HepG2 (cell line): ENCODE measurements around the gene FUT6. TPM values are rescaled to one million over a fixed set of nuclear protein-coding genes. Genes with fewer than 3 reads are reported as not detected.
A peak's percentile ranks its signal among the peaks of the same experiment; 100 is the strongest.

ENCODE experiments used
- ATAC-seq: fragments of 200-7000 bp; cut with Tn5 transposase; 3 replicates; pipeline ENCODE4 v1.9.1; 2020; ENCODE audit warnings: mild to moderate bottlenecking, moderate library complexity
- BruUV-seq: library from RNA; stranded (reverse); fragments of 400-500 nt; replicated peaks from 2 replicates; lab custom pipeline; 2021; lab: Mats Ljungman, UMichigan
- CTCF ChIA-PET: fragments of 300-600 bp; formaldehyde crosslinking; extraction: SDS; loops from one replicate; lab custom pipeline; 2021; ENCODE audit warnings: low total read pairs, inconsistent platforms, low intra/inter-chr PET ratio; lab: Yijun Ruan, JAX
- POLR2A ChIA-PET: fragments of 350-600 bp; sonication (Branson Sonifier 250); formaldehyde crosslinking; loops from one replicate; lab custom pipeline; 2020; ENCODE audit warnings: antibody characterized with exemption, inconsistent platforms; lab: Yijun Ruan, JAX
- DNase-seq: peaks from one replicate; pipeline ENCODE4 v3.0.0-alpha.2; 2015; ENCODE audit warnings: low spot score
- FAIRE-seq: peaks from 3 replicates; lab custom pipeline; 2011; peaks lifted over from hg19 to GRCh38; lab: Jason Lieb, UNC
- H2AFZ ChIP-seq: one replicate; pipeline ENCODE4 v1.6.1; 2011; ENCODE audit warnings: low read length, inconsistent platforms
- H3K27ac ChIP-seq: fragments of 300-600 bp; 3 replicates; pipeline ENCODE4 v1.8.0; 2011; ENCODE audit warnings: mixed run types, mild to moderate bottlenecking, mixed read lengths, low read length, inconsistent platforms; ENCODE audit not compliant: insufficient read depth; ENCODE audit errors: extremely low read length
- H3K27me3 ChIP-seq, 2 experiments: fragments of 200-600 bp in 1 of 2; 2 replicates in 1 of 2; 3 replicates in 1 of 2; pipeline versions ENCODE4 v1.6.0 to v1.8.0; 2011; ENCODE audit warnings: low read length in 2 of 2, mild to moderate bottlenecking in 2 of 2, moderate library complexity in 2 of 2, inconsistent platforms in 1 of 2; ENCODE audit not compliant: insufficient read depth in 2 of 2, control insufficient read depth in 1 of 2
- H3K36me3 ChIP-seq, 2 experiments: fragments of 200-600 bp in 1 of 2; replicated peaks in 1 of 2; 2 replicates in 1 of 2; 3 replicates in 1 of 2; pipeline versions ENCODE4 v1.5.1 to v1.8.0; 2011; ENCODE audit warnings: low read length in 2 of 2, inconsistent platforms in 1 of 2; ENCODE audit not compliant: insufficient read depth in 2 of 2, control insufficient read depth in 1 of 2
- H3K4me1 ChIP-seq: 2 replicates; pipeline ENCODE4 v1.5.1; 2012; ENCODE audit warnings: low read length, inconsistent platforms; ENCODE audit not compliant: insufficient read depth
- H3K4me2 ChIP-seq: 2 replicates; pipeline ENCODE4 v1.6.0; 2011; ENCODE audit warnings: low read depth, low read length, inconsistent platforms
- H3K4me3 ChIP-seq, 3 experiments: fragments of 200-600 bp in 1 of 3; sonication (generic), shearing (Covaris generic) in 1 of 3; replicated peaks in 1 of 3; 2 replicates each; pipeline ENCODE4 v1.5.1; 2011 to 2016; ENCODE audit warnings: low read length in 3 of 3, inconsistent platforms in 2 of 3, low read depth in 2 of 3, mild to moderate bottlenecking in 2 of 3, control low read depth in 1 of 3, mixed read lengths in 1 of 3; ENCODE audit not compliant: insufficient read depth in 1 of 3
- H3K79me2 ChIP-seq: one replicate; pipeline ENCODE4 v1.6.1; 2011; ENCODE audit warnings: low read length, inconsistent platforms; ENCODE audit not compliant: insufficient read depth
- H3K9ac ChIP-seq: 2 replicates; pipeline ENCODE4 v1.6.0; 2011; ENCODE audit warnings: mild to moderate bottlenecking, low read depth, low read length, inconsistent platforms; ENCODE audit not compliant: insufficient read depth
- H3K9me3 ChIP-seq: 2 replicates; pipeline ENCODE4 v1.5.1; 2012; ENCODE audit warnings: mild to moderate bottlenecking, low read length
- H4K20me1 ChIP-seq: 2 replicates; pipeline ENCODE4 v1.6.0; 2011; ENCODE audit warnings: inconsistent platforms, mild to moderate bottlenecking, low read length, moderate library complexity; ENCODE audit not compliant: insufficient read depth
- ARID2 ChIP-seq: sonication (generic); formaldehyde crosslinking; IDR thresholded peaks from 2 replicates; pipeline ENCODE4 v1.8.1; 2022; ENCODE audit warnings: mild to moderate bottlenecking, missing genetic modification reagents, borderline replicate concordance
- GABPA ChIP-seq, 2 experiments: IDR thresholded peaks; 2 replicates each; pipeline ENCODE4 v1.6.1; 2011 to 2016; ENCODE audit warnings: low read depth in 2 of 2, low read length in 1 of 2, missing biosample characterization in 1 of 2, missing genetic modification characterization in 1 of 2
- HDAC1 ChIP-seq: sonication (generic); formaldehyde crosslinking; IDR thresholded peaks from 2 replicates; pipeline ENCODE4 v1.5.1; 2020; ENCODE audit warnings: mild to moderate bottlenecking, missing genetic modification reagents
- IKZF1 ChIP-seq: fragments of 450-650 bp; IDR thresholded peaks from 2 replicates; pipeline ENCODE4 v1.7.1; 2016
- KDM1A ChIP-seq: IDR thresholded peaks from 2 replicates; pipeline ENCODE4 v1.6.1; 2016; ENCODE audit warnings: missing compliant biosample characterization
- KLF16 ChIP-seq, 2 experiments: sonication (generic) in 1 of 2; formaldehyde crosslinking in 1 of 2; IDR thresholded peaks; 2 replicates each; pipeline versions ENCODE4 v1.6.1 to v1.8.0; 2016 to 2023; ENCODE audit warnings: missing genetic modification reagents in 2 of 2, missing compliant biosample characterization in 1 of 2
- PCBP2 ChIP-seq: fragments of 200-400 bp; formaldehyde crosslinking; optimal IDR thresholded peaks from 2 replicates; pipeline ENCODE3; 2018; ENCODE audit warnings: low read length, low read depth; ENCODE audit not compliant: poor library complexity, severe bottlenecking
- RBAK ChIP-seq: sonication (generic); formaldehyde crosslinking; IDR thresholded peaks from 2 replicates; pipeline ENCODE4 v1.5.1; 2020; ENCODE audit warnings: mild to moderate bottlenecking, missing genetic modification reagents
- SRY ChIP-seq: sonication (generic); formaldehyde crosslinking; IDR thresholded peaks from 2 replicates; pipeline ENCODE4 v1.8.0; 2022; ENCODE audit warnings: mild to moderate bottlenecking, missing genetic modification reagents
- TBX2 ChIP-seq: sonication (generic); formaldehyde crosslinking; IDR thresholded peaks from 2 replicates; pipeline ENCODE4 v1.5.0; 2020; ENCODE audit warnings: missing genetic modification reagents, mild to moderate bottlenecking, borderline replicate concordance
- ZBTB7A ChIP-seq: sonication (generic); formaldehyde crosslinking; IDR thresholded peaks from 2 replicates; pipeline ENCODE4 v1.8.0; 2022; ENCODE audit warnings: mild to moderate bottlenecking, missing genetic modification reagents
- ZMYM2 ChIP-seq: sonication (generic); formaldehyde crosslinking; IDR thresholded peaks from 2 replicates; pipeline ENCODE4 v1.8.0; 2022; ENCODE audit warnings: mild to moderate bottlenecking, missing genetic modification reagents
- ZNF460 ChIP-seq: sonication (generic); formaldehyde crosslinking; IDR thresholded peaks from 2 replicates; pipeline ENCODE4 v1.5.1; 2020; ENCODE audit warnings: missing genetic modification reagents, mild to moderate bottlenecking, borderline replicate concordance
- ZNF557 ChIP-seq: sonication (generic); formaldehyde crosslinking; IDR thresholded peaks from 2 replicates; pipeline ENCODE4 v1.4.0; 2020; ENCODE audit warnings: missing genetic modification reagents
- ZNF572 ChIP-seq: sonication (generic); formaldehyde crosslinking; IDR thresholded peaks from 2 replicates; pipeline ENCODE4 v1.5.1; 2020; ENCODE audit warnings: mild to moderate bottlenecking, missing genetic modification reagents
- ZNF574 ChIP-seq: sonication (generic); formaldehyde crosslinking; IDR thresholded peaks from 2 replicates; pipeline ENCODE4 v1.4.0; 2020; ENCODE audit warnings: missing genetic modification reagents
- ZNF670 ChIP-seq: sonication (generic); formaldehyde crosslinking; IDR thresholded peaks from 2 replicates; pipeline ENCODE4 v1.8.0; 2022; ENCODE audit warnings: mild to moderate bottlenecking, missing genetic modification reagents, borderline replicate concordance
- WGBS: methylation state at CpG from one replicate; pipeline ENCODE4 v1.1.6; 2017; ENCODE audit warnings: low lambda C conversion rate; 5-methylcytosine and 5-hydroxymethylcytosine counted together
- in situ Hi-C: cut with HindIII; loops from 2 replicates; pipeline ENCODE4 v1.10.0; 2017; ENCODE audit warnings: low pct_unique_long_range_greater_than_20kb; ENCODE audit not compliant: extremely low pct_ligation_motif_present
- intact Hi-C: fragments of 100-400 bp; cut with micrococcal nuclease; formaldehyde crosslinking; loops from one replicate; pipeline ENCODE4 v1.10.0; 2022; ENCODE audit not compliant: unreplicated experiment
- polyA plus RNA-seq, 8 experiments: library from polyadenylated mRNA; depleted of rRNA in 3 of 8; stranded (reverse) in 7 of 8; unstranded in 1 of 8; fragments of >200 nt; fragmentation: Illumina TruSeq in 4 of 8; extraction: Trizol in 4 of 8; gene quantifications; 2 replicates each; pipeline versions ENCODE4 v1.2.1 to v1.2.3, GENCODE V29; 2011 to 2016; ENCODE audit warnings: low read depth in 4 of 8, missing spikeins in 1 of 8, mixed read lengths in 1 of 8; ENCODE audit not compliant: insufficient read depth in 1 of 8
- total RNA-seq, 5 experiments: library from RNA; depleted of rRNA; stranded (reverse); fragments of >200 nt; fragmentation: Illumina TruSeq; extraction: Trizol; gene quantifications; 2 replicates each; pipeline ENCODE4 v1.2.3, GENCODE V29; 2016; ENCODE audit warnings: low read depth in 1 of 5
- TF ChIP-seq, protein P1 (sequence below): sonication (generic); formaldehyde crosslinking; IDR thresholded peaks from 2 replicates; pipeline ENCODE4 v1.4.0; 2020; ENCODE audit warnings: missing genetic modification reagents

FUT6 gene
- total and polyA plus RNA-seq, 2 of the 13 experiments (the other 11 are each of a cell fraction or from before 2014, with no cell fraction given) = 8.2 to 27.7 TPM

DNA sequence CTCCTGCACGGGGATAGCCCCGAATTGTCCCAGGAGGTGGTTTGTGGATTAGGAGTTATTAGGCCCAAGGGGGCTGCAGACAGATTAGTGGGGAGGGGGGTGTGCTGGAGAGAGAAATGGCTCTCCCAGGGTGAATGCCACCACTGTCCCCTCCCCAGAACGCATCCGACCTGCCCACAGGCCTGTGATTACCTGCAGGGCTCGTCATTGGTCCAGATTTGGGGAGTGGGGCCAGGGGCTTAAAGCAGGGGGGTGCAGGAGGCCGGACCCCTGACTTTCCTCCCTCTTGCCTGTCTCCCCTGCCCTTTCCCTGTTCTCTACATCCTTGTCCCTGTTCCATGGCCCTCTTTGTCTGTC, 33.4 kb downstream of the FUT6 start (continued):
- TF ChIP-seq ZNF670 (CRISPR knock-in tag) (no peak), TBX2 (CRISPR knock-in tag) (0 out of 2 replicates have a peak, but pooled peaks have one; percentile 12), RBAK (CRISPR knock-in tag) (no peak), KDM1A (CRISPR knock-in tag) (no peak), ZNF557 (CRISPR knock-in tag) (no peak), ZMYM2 (CRISPR knock-in tag) (no peak), ZNF460 (CRISPR knock-in tag) (no peak), ZBTB7A (CRISPR knock-in tag) (no peak), ARID2 (CRISPR knock-in tag) (no peak), PCBP2 (no peak)

DNA sequence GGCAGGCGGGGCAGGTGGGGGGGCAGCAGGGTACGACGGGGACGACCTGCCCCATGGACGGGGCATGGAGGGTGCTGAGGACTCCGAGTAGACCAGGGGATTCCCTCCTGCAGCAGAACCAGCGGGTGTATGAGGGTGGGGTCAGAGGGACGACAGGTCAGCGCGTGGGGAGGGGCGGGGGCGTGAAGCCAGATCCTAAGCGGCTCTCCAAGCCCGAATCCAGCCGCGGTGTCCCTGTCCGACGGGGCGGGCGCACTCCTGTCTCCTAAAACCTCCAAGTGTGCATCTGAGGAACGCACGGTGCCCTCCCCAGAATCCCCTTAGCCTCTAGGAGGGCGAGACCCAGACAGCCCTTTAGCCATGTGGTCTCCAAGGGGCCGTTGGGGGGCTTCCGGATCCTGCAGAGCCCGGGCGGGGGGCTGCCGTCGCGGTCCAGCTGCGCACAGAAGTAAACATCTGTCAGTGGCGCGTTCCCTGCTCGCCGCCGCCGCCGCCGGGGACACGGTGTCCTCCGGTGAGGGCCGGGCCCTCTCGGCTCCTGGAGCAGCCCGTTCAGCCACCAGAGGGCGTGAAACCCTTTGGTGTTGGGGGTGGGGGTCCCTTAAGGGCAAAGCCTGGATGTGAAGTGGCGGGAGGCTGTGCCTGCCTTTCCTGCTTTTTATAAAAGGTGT, 33.9 kb downstream of the FUT6 start:
- WGBS = 4% methylated on average over 10 of the region's 46 CpGs
- ChIA-PET POLR2A (no interaction called here), CTCF (interaction anchor here (3.3 to 4.6 kb wide), 3 partner anchors 18 to 86 kb away, joined by 19 to 71 read pairs (median 30); no protein-coding TSS in a partner anchor)
- H3K9me3 ChIP-seq = no peaks in the 10 kb centered on the region
- H2AFZ ChIP-seq = no peak overlapping the region
- intact Hi-C loops = loop anchor here (10.0 kb wide), 1 partner anchor 219 kb away; no protein-coding TSS in a partner anchor
- H3K9ac ChIP-seq = peak overlapping the region; percentile 47; the same call in 1 of the 2 replicates
- no peak overlapping the region for H3K27ac ChIP-seq
- peak; percentile 65 for ATAC-seq
- peak; percentile 4 for FAIRE-seq
- no TSS peak for BruUV-seq
- no peaks in the 10 kb centered on the region for H3K27me3 ChIP-seq
- no peaks in the 10 kb centered on the region for H4K20me1 ChIP-seq
- peak overlapping the region; percentile 83 for H3K4me2 ChIP-seq
- H3K4me3 ChIP-seq = peak overlapping the region; percentile 56 to 75 (median 63)
- in situ Hi-C loops = loop anchor here (5.0 kb wide), 1 partner anchor 87 kb away; no protein-coding TSS in a partner anchor
- peaks cover 55% of the 10 kb centered on the region for H3K4me1 ChIP-seq
- no peaks in the 10 kb centered on the region for H3K36me3 ChIP-seq
- peak; percentile 65 for DNase-seq
- no peaks in the 10 kb centered on the region for H3K79me2 ChIP-seq
- no peak for TF ChIP-seq IKZF1
- TF ChIP-seq HDAC1 (CRISPR knock-in tag) = peak; percentile 60
- no peak for TF ChIP-seq ZNF572
- TF ChIP-seq KLF16 (CRISPR knock-in tag; IDR thresholded peaks at IDR 0.05) = no peak
- TF ChIP-seq, protein P1, sequence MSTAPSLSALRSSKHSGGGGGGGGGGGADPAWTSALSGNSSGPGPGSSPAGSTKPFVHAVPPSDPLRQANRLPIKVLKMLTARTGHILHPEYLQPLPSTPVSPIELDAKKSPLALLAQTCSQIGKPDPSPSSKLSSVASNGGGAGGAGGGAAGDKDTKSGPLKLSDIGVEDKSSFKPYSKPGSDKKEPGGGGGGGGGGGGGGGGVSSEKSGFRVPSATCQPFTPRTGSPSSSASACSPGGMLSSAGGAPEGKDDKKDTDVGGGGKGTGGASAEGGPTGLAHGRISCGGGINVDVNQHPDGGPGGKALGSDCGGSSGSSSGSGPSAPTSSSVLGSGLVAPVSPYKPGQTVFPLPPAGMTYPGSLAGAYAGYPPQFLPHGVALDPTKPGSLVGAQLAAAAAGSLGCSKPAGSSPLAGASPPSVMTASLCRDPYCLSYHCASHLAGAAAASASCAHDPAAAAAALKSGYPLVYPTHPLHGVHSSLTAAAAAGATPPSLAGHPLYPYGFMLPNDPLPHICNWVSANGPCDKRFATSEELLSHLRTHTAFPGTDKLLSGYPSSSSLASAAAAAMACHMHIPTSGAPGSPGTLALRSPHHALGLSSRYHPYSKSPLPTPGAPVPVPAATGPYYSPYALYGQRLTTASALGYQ (CRISPR knock-in tag) = no peak
- TF ChIP-seq SRY (CRISPR knock-in tag) = 0 out of 2 replicates have a peak, but pooled peaks have one; percentile 25
- no peak for TF ChIP-seq GABPA (IDR thresholded peaks at IDR 0.05; ENCODE audit: low read depth, low read length)
- TF ChIP-seq GABPA (CRISPR knock-in tag; IDR thresholded peaks at IDR 0.05; ENCODE audit: low read depth) = no peak
- peak; percentile 48 for TF ChIP-seq ZNF574 (CRISPR knock-in tag)
